GM20000 (cell line): Measurements from ENCODE around the gene P4HB.

Experiments
- DNase-seq: peaks from one replicate; pipeline ENCODE4 v3.0.0; 2012; ENCODE audit warnings: low spot score
- CTCF ChIP-seq: IDR thresholded peaks from 2 replicates; pipeline ENCODE4 v1.5.1; 2012; ENCODE audit warnings: mild to moderate bottlenecking, control low read depth; ENCODE audit errors: extremely low read depth, missing control alignments

The P4HB gene

GRCh38 chr17:81821603-81822311 lies 38.6 kb downstream of the P4HB start:
- no peak for TF ChIP-seq CTCF
- no peak for DNase-seq

- TF ChIP-seq CTCF = no peak
Measured at GRCh38 chr17:81821147-81821546, 39.2 kb downstream of the P4HB start.

GRCh38 chr17:81819708-81820107 lies 40.6 kb downstream of the P4HB start:
- no peak for TF ChIP-seq CTCF
- no peak for DNase-seq

More at GRCh38 chr17:81821147-81821546, 39.2 kb downstream of the P4HB start:
- DNase-seq = no peak

GRCh38 chr17:81817758-81818147 lies 42.6 kb downstream of the P4HB start:
- no peak for TF ChIP-seq CTCF
- no peak for DNase-seq

GRCh38 chr17:81815646-81815986 lies 44.7 kb downstream of the P4HB start:
- no peak for TF ChIP-seq CTCF
- DNase-seq = no peak

GRCh38 chr17:81814748-81815645 lies 45.3 kb downstream of the P4HB start:
- no peak for DNase-seq
- TF ChIP-seq CTCF = no peak
